GM21529 (cell line): ENCODE results near the gene ARID1A.
"Not testable (repeated sequence)": the region's sequence is repeated elsewhere in the genome, so short reads cannot be mapped to it uniquely, and the experiment has no call there.

Experiments used
- ATAC-seq: cut with Tn5 transposase; IDR thresholded peaks from one replicate; pipeline ENCODE4 v1.9.1; 2021; ENCODE audit not compliant: unreplicated experiment

The ARID1A gene

DNA sequence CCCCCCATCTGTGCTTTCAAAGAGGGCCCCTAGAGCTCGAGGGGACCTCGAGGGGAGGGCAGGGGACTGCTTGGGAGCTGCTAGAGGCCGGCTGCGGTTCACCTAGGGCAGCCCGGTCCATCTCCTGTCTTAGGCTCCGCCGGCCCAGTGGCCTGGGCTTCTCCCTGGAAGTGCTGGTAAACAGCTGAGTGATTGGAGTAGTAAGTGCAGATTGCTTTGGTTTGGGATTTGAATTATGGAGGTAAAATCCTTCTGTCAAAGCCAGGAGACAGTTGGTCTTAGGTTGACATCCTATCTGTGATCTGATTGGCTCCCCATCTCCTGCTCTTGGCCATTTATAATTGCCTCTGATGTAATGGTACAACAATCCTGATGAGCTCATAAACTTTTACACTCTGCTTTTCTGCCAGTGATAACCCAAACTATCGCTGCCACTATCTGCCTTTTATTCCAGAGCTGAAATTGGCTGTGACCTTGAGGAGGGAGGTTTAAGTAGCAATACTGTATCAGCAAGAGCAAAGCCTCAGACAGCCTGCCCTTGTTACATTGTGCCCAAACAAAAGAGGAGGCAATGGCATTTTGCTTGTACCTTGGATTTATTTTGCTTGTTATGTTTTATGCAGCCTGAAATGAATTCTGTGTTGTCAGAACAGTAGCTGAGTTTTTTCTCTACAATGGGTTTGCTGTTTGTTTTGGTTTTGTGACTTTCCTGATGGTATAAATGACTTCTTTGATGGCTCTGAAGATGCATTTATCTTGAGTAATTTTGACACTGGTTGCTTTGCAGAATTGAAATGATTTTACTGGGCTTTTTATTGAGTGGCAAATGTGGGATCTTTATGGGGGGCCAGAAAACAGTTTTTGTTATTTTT, 2.4 kb downstream of the ARID1A start:
- ATAC-seq, result no peak

DNA sequence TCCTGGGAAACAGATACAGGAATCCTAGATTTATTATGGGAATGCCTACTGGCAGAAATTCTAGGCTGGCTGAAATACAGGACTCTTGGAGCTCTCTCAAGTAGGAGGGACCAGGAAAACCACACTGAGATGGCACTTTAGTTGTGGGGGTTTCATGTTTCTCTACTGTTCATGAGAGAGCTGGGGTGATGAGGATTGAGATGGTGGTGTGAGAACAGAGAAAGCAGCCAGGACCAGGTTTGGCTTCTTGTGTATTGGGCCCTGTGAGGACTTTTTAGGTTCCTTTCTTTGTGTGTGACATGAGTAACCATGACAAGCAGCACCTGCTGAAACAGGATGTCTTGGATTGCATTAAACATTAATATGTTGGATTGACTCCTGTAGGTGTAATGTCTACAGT, 4.9 kb downstream of the ARID1A start:
- no peak for ATAC-seq

DNA sequence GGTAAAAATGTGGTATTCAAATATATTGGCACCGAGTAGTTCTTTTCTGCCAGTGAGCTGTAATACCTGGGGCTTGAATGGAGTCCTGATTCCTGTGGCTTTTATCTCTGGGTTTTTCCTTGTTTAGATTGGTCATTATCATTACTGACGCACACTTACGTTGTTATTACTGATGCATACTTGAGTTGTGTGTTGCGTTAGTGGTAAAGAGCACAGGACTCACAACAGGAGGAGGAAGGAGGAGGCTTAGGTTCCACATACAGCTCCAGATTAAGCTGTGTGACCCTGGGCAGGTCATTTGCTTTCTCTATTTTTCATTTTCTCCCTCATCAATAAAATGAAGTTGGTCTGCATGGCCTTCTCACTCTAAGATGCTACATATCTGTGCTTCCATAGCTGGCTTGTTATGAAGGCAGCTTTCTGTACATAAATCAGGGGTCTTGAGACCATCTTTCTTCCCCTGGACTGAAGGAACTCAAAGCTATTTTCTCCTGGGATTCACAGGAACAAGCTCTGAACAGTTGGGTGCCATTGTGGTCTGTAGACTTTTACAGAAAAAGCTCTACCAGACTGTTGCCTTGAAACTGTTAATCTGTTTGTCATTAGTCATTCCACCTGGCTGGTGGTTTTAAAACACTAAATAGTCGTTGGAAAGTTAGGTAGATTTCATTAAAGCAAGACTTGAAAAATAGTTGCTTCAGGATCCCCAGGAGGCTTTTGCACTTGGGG, 5.6 kb downstream of the ARID1A start:
- no peak for ATAC-seq

DNA sequence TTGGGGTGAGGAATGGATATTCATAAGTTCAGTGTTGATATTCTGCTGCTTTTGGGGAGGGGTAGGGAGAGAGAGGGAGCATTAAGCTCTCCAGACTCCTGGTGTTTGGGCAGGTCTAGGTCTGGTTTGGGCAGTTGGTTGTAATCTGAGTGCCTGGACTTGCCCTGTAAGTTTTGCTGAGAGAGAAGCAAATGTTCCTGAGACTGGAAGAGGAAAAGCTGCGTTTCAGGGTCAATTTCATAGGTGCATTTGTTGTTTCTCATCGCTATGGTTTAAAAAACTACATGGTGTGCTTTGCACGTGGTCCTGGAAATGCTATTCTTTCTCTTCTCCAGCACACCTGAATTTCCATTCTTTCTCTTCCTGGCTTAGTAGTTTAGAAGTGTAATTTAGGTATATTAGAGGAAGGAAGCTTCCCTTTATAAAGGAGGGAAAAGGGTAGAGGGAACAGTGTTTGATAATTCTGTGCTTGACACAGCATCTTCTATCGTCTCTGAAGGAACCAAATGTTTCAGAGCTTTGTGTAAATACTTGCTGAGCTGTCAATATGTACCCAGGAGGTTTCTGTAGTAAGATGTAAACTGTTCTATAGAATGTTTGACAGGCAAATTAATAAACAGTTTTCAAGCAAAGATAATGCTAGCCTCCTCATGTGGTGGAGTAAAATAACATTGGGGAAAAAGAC, 6.3 kb downstream of the ARID1A start:
- no peak for ATAC-seq

DNA sequence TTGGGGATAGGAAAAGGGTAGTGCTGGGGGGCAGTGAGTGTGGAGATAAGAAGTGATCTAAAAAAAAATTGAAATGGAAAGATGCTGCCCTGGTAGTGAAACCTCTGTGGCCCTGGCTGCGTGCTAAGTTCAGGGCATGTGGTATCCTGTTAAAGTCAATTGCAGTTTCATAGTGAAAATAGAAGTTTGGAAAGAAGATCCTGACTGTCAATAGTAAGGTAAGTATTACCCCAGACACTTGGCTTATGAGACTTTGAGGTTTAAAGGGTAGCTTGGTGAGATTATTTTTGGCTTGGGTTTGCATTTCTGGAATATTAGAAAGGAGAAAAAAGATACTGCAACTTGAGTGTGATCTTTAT, 6.8 kb downstream of the ARID1A start:
- no peak for ATAC-seq

DNA sequence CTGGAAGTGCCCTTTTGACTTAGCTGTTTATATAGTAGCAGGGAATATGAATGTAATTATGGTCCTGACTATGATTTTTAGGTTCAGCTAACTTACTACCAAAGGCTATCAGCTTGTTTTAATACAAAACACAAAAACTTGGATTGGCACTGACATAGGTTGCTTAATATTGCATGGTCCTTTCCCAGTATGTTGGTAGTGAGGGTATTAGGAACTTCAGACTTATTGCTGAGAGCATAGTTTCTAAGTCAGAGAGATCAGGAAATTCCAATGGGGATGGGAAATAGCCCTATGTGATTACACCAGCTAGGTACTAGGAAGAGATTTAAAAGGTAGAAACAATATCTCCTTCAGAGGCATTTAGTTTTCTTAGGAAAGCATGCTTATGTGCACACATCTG, 7.7 kb downstream of the ARID1A start:
- ATAC-seq, result no peak

DNA sequence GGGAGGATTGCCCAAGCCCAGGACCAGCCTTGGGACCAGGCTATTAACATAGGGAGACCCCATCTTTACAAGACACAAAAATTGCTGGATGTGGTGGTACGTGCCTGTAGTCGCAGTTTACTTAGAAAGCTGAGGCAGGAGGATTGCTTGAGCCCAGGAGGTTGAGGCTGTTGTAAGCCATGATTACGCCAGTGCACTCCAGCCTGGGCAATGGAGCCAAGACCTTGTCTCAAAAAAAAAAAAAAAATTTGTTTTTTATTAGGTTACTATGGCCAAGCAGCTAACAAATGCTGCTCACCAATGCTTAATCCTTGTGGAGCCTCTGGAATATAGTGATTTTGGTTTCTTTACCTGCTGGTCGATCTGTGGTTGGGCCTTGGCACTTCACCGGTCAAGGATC, 8.8 kb downstream of the ARID1A start:
- ATAC-seq, result no peak

DNA sequence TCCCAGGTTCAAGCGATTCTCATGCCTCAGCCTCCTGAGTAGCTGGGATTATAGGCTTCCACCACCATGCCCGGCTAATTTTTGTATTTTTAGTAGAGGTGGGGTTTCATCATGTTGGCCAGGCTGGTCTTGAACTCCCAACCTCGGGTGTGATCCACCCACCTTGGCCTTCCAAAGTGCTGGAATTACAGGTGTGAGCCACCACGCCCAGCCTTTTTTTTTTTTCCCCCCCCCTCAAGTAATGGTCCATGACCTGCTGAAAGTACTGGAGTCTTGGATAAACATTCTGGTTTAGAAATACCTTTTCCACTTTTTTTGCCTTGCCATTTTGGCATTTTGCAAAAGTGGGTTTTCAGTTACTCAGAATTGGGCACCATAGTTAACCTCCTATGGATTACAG, 9.4 kb downstream of the ARID1A start:
- not testable (repeated sequence) for ATAC-seq

DNA sequence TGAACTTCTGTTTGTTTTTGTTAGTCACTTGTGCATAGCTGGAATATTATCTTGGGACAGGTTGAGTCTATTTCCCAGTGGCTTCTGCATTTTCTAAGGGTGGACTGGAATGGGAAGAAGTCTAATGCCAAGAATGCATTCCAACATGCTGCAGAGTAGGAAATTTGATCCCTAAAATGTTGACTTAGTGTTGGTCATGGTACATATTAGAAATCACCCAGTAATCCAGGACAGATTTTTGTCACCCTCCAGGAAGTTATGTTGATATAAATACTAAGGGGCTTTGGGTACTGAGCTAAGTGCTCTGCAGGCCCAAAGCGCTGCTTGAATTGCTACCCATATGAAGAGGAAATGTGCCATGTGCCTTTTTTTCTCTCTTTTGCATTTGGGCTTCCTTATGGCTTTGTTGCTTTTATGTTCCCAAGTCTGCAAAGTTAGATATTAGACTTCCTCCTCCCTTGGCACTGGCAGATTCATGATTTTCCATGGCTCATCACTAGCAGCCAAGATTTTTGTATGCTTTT, 10.0 kb downstream of the ARID1A start:
- ATAC-seq, result no peak

DNA sequence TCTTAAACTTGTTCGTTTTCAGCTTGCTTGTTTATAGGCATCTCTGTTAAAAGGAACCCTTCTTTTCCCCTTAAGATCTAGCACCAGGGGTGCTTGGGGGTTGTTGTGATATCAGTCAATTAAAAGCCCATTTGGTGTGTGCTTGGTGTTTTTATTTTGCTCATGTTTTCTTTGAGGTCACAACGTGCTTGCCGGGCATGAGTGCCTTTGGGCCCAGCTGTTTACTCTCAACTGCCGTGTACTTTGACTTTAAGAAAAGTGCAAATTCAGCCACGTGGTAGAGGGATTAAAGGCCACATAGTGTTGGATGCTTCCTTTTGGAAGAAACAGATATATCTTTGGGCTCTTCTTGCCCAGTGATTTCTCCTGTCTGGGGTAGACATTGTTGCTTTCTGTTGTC, 10.5 kb downstream of the ARID1A start:
- ATAC-seq, result no peak

DNA sequence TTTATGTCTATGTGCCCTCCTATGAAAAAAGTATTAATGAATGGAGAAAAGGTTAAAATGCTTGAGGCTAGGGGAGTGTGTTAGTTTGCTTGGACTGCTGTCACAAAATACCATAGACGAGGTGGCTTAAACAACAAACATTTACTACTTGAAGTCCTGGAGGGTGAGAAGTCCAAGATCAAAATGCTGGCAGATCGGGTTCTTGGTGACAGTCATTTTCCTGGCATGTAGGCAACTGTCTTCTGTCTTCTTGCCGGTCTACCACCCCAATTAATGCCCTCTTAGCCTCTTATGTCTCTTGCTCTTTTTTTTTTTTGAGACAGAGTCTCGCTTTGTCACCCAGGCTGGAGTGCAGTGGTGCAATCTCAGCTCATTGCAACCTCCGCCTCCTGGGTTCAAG, 15.0 kb downstream of the ARID1A start:
- ATAC-seq, result no peak

DNA sequence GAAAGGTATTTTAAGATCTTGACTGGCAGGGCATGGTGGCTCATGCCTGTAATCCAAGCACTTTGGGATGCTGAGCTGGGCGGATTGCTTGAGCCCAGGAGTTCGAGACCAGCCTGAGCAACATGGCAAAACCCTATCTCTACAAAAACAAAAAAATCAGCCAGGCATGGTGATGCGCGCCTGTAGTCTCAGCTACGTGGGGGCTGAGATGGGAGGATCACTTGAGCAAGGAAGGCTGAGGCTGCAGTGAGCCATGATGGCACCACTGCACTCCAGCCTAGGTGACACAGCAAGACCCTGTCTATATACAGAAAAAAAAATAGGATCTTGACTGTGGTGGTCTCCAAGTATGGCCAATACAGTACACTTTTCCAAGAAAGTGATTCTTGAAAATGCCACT, 16.0 kb downstream of the ARID1A start:
- ATAC-seq, result no peak

DNA sequence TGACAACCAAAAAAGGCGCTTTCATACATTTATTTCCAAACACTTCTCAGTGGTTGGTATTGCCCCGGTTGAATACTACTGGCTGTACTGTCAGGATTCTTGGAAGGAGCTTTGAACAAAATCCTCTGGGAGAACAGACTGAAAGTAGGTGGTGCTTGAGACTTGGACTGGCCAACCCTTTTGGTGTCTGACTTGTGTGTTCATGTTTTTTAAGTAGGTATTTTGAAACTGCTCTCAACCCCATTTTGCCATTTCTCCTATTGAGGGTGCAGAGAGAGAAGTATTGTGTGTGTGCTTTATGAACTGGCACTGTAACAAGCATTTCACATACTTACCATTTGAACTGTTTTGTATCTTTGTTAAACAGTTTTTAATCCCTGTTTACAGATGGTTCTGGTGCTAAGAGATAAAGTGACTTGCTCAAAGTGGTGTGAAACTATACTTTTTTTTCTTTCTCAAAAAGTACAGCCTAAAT, 21.2 kb downstream of the ARID1A start:
- no peak for ATAC-seq

DNA sequence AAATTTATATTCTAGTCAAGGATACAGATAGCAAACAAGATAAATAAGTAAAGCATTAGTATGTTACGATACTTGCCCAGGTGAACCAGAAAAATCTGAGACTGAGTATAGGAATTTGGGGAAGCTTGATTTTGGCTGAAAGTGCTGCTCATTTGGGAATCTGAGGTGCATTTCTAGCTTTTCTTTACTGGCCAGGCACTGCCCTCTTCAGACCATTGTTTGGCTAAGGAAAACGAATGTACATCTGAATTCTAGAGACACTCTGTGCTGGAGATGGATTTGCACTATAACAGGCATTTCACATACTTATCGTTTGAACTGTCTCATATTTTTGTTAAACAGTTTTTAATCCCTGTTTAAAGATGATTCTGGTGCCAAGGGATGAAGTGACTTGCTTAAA, 23.4 kb downstream of the ARID1A start:
- no peak for ATAC-seq

DNA sequence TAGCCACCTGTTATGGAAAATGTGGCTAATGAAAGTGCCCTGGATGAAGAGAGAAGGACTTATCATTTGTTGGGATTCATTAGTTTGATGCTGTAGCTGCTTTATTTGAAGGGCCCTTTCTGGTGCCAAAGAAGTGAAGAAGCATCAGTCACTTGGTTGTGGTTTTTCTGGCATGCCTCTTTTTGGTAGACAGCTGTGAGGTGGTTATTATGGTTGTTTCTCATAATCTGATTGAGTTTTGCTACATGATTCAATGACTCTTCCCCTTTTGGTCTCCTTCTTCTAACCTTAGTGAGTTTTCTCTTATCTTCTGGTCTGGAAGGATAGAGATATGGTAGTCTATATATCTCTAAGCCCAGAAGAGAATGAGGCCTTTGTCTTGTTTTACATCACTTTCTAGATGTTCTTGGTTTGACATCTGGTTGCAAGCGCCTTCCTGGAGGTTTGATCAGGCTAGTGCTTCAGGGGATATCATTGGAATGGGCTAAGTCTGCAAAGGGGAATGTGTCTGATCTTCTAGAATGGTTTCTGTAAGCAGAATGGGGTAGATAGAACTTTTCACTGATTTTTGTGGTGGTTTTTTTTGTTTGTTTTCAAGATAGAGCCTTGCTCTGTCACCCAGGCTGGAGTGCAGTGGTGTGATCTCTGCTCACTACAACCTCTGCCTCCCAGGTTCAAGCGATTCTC, 26.0 kb downstream of the ARID1A start:
- ATAC-seq, result no peak

DNA sequence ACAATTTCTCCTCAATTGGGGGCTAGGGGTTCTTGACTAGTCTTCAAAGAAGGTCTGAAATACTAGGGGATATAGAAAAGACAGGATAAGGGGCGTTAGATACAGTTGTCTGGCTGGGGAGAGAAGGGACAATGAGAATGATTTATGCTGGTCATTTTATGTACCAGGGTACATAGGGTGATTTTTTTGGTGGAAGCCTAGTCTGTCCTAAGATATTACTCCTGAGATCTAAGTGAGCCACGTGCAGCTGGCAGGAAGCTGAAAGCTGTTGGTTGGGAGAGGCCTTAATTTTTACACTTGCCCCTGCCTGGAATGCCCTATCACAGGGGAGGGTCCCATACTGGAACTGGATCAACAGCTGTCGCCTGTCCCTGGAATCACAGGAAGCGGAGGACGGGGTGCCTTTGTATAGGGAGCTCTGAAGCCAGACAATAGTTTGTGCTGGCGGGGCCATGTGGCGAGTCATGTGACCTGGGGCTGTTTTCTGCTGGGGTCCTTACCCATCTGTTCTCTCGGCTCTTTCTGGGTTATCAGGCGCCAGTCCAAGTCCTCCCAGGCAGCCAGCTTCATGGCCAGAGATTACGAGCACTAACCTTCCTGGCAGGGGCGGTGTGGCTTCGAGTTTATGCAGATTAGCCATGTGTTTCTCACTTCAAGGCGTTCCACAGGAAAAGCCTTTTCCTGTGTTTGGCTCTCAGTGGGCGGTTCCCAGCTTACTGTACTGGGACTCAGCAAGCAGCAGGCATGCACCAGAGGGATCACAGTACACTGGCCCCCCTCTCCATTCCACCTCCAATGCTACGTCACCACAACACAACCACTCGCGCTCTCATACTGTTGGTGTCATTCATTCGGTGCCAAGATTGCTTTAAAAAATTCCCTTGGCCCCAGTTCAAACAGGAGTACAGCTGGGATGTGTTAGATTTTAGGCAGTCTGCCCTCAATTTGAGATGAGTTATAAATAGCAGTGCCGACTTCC, 27.5 kb downstream of the ARID1A start:
- no peak for ATAC-seq

DNA sequence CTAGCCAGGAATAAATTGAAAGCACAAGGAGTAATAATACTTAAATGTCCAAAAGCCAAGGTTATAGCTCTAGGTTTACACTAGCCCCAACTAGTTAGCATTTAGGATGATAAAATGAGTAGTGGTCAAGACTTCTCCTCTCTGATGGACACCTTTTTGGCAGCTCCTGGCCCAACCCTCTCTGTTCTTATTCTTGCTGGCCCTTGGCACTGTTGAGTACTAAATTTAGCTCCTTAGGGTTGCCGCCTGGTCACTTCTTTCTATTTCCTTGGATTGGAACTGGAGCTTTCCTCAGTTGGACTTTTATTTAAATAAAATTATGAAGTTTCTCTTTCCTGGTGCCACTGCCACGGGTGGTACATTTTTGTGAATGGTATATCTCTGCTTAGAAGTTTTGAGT, 28.3 kb downstream of the ARID1A start:
- ATAC-seq, result no peak

DNA sequence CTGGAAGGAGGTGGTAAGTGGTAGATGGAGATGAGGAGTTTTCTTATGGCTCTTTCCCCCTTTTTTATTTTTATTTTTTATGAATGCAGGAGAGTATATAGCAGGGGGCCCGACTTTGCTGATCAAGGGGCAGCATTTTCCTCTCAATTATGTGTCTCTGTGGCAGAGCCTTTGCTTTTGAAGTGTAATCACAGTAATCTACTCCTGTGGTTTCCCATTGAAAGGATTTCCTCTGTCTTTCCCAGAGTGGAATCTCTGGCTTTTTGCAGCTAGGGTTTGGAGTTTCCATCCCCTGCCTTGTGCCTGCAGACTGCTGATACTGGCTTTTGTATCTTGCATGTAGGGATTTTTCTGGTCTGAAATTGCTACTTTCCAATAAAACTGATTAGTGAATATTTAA, 29.1 kb downstream of the ARID1A start:
- no peak for ATAC-seq

DNA sequence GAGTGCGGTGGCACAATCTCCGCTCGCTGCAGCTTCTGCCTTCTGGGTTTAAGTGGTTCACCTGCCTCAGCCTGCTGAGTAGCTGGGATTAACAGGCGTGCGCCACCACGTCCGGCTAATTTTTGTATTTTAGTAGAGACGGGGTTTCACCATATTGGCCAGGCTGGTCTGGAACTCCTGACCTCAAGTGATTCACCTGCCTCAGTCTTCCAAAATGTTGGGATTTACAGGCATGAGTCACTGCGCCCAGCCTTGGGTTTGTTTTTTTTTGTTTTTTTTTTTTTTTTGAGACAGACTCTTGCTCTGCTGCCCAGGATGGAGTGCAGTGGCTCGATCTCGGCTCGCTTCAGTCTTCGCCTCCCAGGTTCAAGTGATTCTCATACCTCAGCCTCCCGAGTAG, 30.1 kb downstream of the ARID1A start:
- not testable (repeated sequence) for ATAC-seq

DNA sequence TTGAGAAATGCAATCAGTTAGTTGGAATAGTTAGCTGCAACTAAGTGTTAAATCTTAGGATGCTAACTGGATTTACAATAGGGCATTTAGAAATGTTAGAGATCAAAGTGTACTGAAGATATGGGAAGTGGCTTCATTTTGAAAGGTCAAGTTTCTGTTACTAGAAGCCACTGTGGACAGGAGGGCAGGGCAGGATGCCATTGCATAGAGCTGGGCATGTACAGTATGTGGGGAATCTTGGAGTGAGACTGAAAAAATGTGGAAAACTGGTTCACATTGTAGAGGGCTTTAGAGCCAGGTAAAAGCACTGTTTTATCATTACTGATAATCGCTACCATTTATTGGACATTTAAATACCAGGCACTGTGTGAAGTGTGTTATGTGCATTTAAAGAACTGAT, 31.0 kb downstream of the ARID1A start:
- ATAC-seq, result no peak
